Thymus (tissue), 11 donors: Measurements from ENCODE around the gene FAS. TPM values are rescaled to one million over a fixed set of nuclear protein-coding genes. Genes with fewer than 3 reads are reported as not detected.
A peak's percentile ranks its signal among the peaks of the same experiment; 100 is the strongest.

ENCODE experiments used
- DNase-seq, 9 donors: peaks; one replicate each; pipeline ENCODE4 v3.0.0-alpha.2; 2013; ENCODE audit warnings: low spot score in 9 of 9, low read depth in 6 of 9, missing footprints in 1 of 9
- H3K27ac ChIP-seq, 2 donors: one replicate each; pipeline ENCODE4 v1.5.1; 2013; ENCODE audit warnings: control low read depth in 1 of 2, low read depth in 1 of 2, low read length in 1 of 2, mild to moderate bottlenecking in 1 of 2, moderate library complexity in 1 of 2
- H3K27me3 ChIP-seq, 2 donors: one replicate each; pipeline ENCODE4 v1.5.1; 2013; ENCODE audit warnings: low read length in 1 of 2; ENCODE audit not compliant: control insufficient read depth in 2 of 2, insufficient read depth in 1 of 2
- H3K36me3 ChIP-seq, 2 donors: one replicate each; pipeline ENCODE4 v1.5.1; 2013; ENCODE audit warnings: low read length in 1 of 2, mild to moderate bottlenecking in 1 of 2, moderate library complexity in 1 of 2; ENCODE audit not compliant: control insufficient read depth in 2 of 2, insufficient read depth in 2 of 2
- H3K4me1 ChIP-seq, 2 donors: one replicate each; pipeline ENCODE4 v1.5.1; 2013; ENCODE audit warnings: low read length in 2 of 2; ENCODE audit not compliant: control insufficient read depth in 2 of 2, insufficient read depth in 2 of 2
- H3K4me3 ChIP-seq, 2 donors: one replicate each; pipeline ENCODE4 v1.5.1; 2013; ENCODE audit warnings: low read length in 2 of 2, control low read depth in 1 of 2, mild to moderate bottlenecking in 1 of 2
- H3K9me3 ChIP-seq, 2 donors: one replicate each; pipeline ENCODE4 v1.5.1; 2013; ENCODE audit warnings: low read length in 1 of 2, mild to moderate bottlenecking in 1 of 2; ENCODE audit not compliant: control insufficient read depth in 2 of 2, insufficient read depth in 1 of 2
- WGBS: extraction: QIAGEN DNeasy Blood & Tissue Kit; methylation state at CpG from one replicate; pipeline ENCODE4 v1.1.7; 2013; 5-methylcytosine and 5-hydroxymethylcytosine counted together
- polyA plus RNA-seq: library from polyadenylated mRNA; stranded (reverse); fragments of 200-250 nt; gene quantifications from one replicate; pipeline ENCODE4 v1.2.3, GENCODE V29; 2013
- total RNA-seq: library from RNA; stranded (reverse); fragments of 120-200 nt; gene quantifications from one replicate; pipeline ENCODE4 v1.2.4, GENCODE V29; 2013
- donor health status: healthy.

FAS gene
- total and polyA plus RNA-seq, 2 donors: 31.6 to 36.8 TPM

DNA sequence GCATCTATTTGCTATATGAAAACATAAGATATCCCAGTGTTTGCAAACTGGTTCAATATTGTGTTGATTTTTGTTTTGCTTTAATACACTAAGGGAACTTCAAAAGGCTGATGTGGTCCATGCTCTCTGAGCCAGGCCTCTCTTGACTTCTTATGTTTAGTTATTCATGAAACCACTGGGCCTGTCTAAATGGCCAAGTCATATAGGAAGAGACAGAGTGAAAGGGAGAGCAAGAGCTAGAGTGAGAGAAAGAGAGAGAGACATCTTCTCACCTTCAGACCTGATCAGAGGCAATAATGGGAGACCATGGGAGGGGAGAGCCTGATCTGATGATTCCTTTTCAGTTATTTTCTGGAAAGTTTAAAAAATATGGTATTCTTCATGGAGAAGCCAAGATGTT, 6.1 kb upstream of the FAS start:
- H3K4me1 ChIP-seq: peaks cover 0 to 3% of the 10 kb centered on the region in 2 donors
- no peak overlapping the region for H3K27ac ChIP-seq

DNA sequence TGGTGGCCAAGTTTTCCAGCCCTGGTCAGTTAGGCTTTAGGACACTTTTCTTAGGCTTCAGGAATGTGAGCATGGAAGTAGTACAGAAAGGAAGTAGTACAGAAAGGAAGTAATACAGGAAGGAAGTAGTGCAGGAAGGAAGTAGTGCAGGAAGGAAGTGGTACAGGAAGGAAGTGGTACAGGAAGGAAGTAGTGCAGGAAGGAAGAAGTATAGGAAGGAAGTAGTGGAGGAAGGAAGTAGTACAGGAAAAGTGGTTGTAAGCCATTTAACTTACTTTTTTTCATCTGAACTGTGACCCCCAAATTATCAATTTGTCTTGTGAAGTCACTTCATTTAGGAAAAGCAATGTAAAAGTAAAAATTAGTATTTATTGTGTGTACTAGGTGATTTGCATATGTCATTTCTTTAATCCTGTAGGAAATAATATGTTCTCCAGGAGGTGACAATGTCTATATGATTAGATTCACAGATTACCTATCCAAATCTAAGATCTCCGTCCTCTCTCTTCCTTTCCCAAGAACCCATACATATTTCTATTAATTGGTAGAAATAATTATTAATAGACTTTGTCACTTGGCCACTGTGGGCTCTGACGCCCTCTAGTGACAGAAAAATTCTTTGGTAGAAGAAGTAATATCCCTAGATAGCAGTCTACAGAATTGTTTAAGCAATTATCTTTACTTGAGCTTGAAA, 3.9 kb upstream of the FAS start:
- Histone ChIP-seq H3K36me3 (no peaks in the 10 kb centered on the region), H3K4me1 (peaks cover under 1 to 14% of the 10 kb centered on the region in 2 donors), H3K27me3 (peaks cover 0 to 8% of the 10 kb centered on the region in 2 donors), H3K9me3 (peaks cover 0 to 4% of the 10 kb centered on the region in 2 donors), H3K27ac (no peak overlapping the region), H3K4me3 (no peak overlapping the region)
- WGBS: 49% methylated on average over 2 of the region's 2 CpGs
- peak in 1 of 9 donors; percentile 44 for DNase-seq

More for the DNA sequence above, 6.1 kb upstream of the FAS start:
- no peak for DNase-seq
- Histone ChIP-seq H3K4me3 (no peak overlapping the region), H3K9me3 (no peaks in the 10 kb centered on the region), H3K36me3 (no peaks in the 10 kb centered on the region), H3K27me3 (no peaks in the 10 kb centered on the region)

- Histone ChIP-seq H3K9me3 (peaks cover 0 to 4% of the 10 kb centered on the region in 2 donors), H3K36me3 (no peaks in the 10 kb centered on the region), H3K4me3 (no peak overlapping the region), H3K4me1 (peaks cover 4 to 17% of the 10 kb centered on the region in 2 donors), H3K27ac (no peak overlapping the region), H3K27me3 (peaks cover 0 to 8% of the 10 kb centered on the region in 2 donors)
- DNase-seq: no peak
Observed at GRCh38 chr10:88987243-88987725, 3.3 kb upstream of the FAS start.

- no peak for DNase-seq
- Histone ChIP-seq H3K9me3 (peaks cover 0 to 4% of the 10 kb centered on the region in 2 donors), H3K27ac (no peak overlapping the region), H3K4me1 (peaks cover 4 to 17% of the 10 kb centered on the region in 2 donors), H3K36me3 (no peaks in the 10 kb centered on the region), H3K4me3 (no peak overlapping the region), H3K27me3 (peaks cover 0 to 8% of the 10 kb centered on the region in 2 donors)
- WGBS: 97% methylated on average over 2 of the region's 2 CpGs
Observed at GRCh38 chr10:88987840-88988239, 2.8 kb upstream of the FAS start.

DNA sequence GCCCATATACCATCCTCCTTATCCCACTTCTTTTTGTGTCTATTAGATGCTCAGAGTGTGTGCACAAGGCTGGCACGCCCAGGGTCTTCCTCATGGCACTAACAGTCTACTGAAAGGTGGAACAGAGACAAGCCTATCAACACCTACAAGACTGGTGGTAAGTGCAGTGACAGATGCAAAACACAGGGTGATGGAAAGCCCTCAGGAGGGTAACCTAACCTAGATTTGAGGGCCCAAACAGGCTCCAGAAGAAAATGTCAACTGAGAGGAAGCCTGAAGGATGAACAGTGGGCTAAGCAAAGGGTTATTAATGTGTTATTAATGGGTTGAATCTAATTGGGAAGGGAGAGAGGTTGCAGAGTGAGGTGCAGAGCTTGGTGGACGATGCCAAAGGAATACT, 1.2 kb upstream of the FAS start:
- Histone ChIP-seq H3K4me1 (peaks cover 4 to 17% of the 10 kb centered on the region in 2 donors), H3K27ac (peak overlapping the region in 1 of 2 donors; percentile 21)
- 71% methylated on average over 2 of the region's 2 CpGs for WGBS

GRCh38 chr10:88989824-88990383, 694 bp upstream of the FAS start:
- H3K4me3 ChIP-seq: peak overlapping the region; percentile 83 to 86
- peaks cover 4 to 17% of the 10 kb centered on the region in 2 donors for H3K4me1 ChIP-seq
- peaks cover 0 to 8% of the 10 kb centered on the region in 2 donors for H3K27me3 ChIP-seq
- peak overlapping the region; percentile 76 to 79 for H3K27ac ChIP-seq
- DNase-seq: no peak
- 56% methylated on average over 8 of the region's 8 CpGs for WGBS
- H3K9me3 ChIP-seq: peaks cover 0 to 4% of the 10 kb centered on the region in 2 donors
- no peaks in the 10 kb centered on the region for H3K36me3 ChIP-seq

More for the DNA sequence above, 1.2 kb upstream of the FAS start:
- Histone ChIP-seq H3K4me3 (no peak overlapping the region), H3K36me3 (no peaks in the 10 kb centered on the region), H3K9me3 (peaks cover 0 to 4% of the 10 kb centered on the region in 2 donors), H3K27me3 (peaks cover 0 to 8% of the 10 kb centered on the region in 2 donors)
- no peak for DNase-seq

DNA sequence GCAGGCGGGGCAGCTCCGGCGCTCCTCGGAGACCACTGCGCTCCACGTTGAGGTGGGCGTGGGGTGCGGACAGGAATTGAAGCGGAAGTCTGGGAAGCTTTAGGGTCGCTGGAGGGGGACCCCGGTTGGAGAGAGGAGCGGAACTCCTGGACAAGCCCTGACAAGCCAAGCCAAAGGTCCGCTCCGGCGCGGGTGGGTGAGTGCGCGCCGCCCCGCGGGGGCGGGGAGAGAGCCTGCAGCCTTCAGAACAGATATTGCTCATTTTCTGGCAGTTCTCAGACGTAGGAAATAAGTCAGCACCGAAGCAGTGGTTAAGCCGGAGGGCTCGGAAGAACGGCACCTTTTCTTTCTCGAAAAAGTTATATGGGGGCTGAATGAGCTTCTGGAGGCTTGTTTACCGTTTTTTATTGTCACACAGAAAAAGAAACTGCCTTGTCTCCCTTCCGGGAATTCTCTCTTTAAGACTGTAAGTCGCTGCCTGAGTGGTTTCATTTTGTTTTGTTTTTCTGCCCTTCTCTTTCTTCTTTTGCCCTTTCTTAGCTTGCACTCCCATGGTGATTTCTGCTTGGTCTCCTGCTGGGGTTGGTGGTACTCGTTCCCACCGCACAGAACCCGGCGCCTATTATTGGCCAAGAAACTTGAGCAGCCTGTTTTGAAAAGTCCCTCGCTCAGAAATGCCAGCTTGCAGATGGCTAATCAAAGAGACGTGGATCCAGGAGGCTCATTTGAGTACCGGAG, 732 bp downstream of the FAS start:
- WGBS: under 1% methylated on average over 38 of the region's 38 CpGs
- Histone ChIP-seq H3K4me1 (peaks cover 6 to 17% of the 10 kb centered on the region in 2 donors), H3K27ac (peak overlapping the region; percentile 76 to 79), H3K4me3 (peak overlapping the region; percentile 83 to 86), H3K9me3 (peaks cover 0 to 4% of the 10 kb centered on the region in 2 donors), H3K36me3 (no peaks in the 10 kb centered on the region), H3K27me3 (peaks cover 0 to 8% of the 10 kb centered on the region in 2 donors)
- DNase-seq: peak in 7 of 9 donors; percentile 41 to 73 (median 45)

- peaks cover 6 to 17% of the 10 kb centered on the region in 2 donors for H3K4me1 ChIP-seq
- peaks cover 0 to 4% of the 10 kb centered on the region in 2 donors for H3K9me3 ChIP-seq
- H3K36me3 ChIP-seq: no peaks in the 10 kb centered on the region
- peak overlapping the region; percentile 83 to 86 for H3K4me3 ChIP-seq
- H3K27ac ChIP-seq: peak overlapping the region; percentile 76 to 79
- peaks cover 0 to 8% of the 10 kb centered on the region in 2 donors for H3K27me3 ChIP-seq
- 19% methylated on average over 6 of the region's 6 CpGs for WGBS
- DNase-seq: peak in 2 of 9 donors; percentile 15 to 27
Observed at GRCh38 chr10:88991899-88992320, 1.3 kb downstream of the FAS start.
